Neural cell (in vitro differentiated cells): Measurements from ENCODE around the gene UPF1.

Experiments
- CTCF ChIP-seq: fragments of 450-650 bp; IDR thresholded peaks from 2 replicates; pipeline ENCODE4 v1.5.1; 2014; ENCODE audit warnings: antibody characterized with exemption, mild to moderate bottlenecking, moderate library complexity; ENCODE audit not compliant: poor library complexity, severe bottlenecking
- MXI1 ChIP-seq: fragments of 450-650 bp; conservative IDR thresholded peaks from 2 replicates; pipeline ENCODE4 v1.6.1; 2014; ENCODE audit warnings: antibody characterized with exemption, mild to moderate bottlenecking; ENCODE audit not compliant: poor library complexity, severe bottlenecking
- POLR2AphosphoS5 ChIP-seq: IDR thresholded peaks from 2 replicates; pipeline ENCODE4 v1.6.1; 2012
- SMC3 ChIP-seq: fragments of 450-650 bp; conservative IDR thresholded peaks from 2 replicates; pipeline ENCODE4 v1.6.1; 2014; ENCODE audit warnings: antibody characterized with exemption, mild to moderate bottlenecking, moderate library complexity; ENCODE audit not compliant: poor library complexity
- TF ChIP-seq, protein P1 (sequence below): IDR thresholded peaks from 2 replicates; pipeline ENCODE4 v1.6.1; 2012; ENCODE audit warnings: borderline replicate concordance

DNA sequence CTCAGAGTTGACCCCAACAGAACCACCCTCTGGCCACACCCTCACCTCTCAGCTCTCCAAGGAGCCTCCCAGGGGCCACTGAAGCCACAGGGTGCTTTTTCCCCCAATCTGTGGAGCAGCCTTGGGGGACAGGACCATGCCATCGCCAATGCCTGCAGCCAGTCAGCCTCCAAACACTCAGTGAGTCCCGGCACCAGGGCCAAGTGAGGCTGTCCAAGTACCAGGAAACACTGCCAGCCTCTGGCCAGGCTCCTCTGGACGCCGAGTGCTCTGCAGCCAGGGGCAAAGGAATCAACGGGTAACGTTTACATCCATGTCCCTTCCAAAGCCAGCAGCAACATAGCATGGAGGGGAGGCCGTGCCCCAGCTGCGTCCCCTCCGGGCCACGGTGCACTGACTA lies 31.1 kb upstream of the UPF1 start:
- TF ChIP-seq CTCF (no peak), POLR2AphosphoS5 (no peak), MXI1 (no peak), SMC3 (no peak)
- TF ChIP-seq, protein P1, sequence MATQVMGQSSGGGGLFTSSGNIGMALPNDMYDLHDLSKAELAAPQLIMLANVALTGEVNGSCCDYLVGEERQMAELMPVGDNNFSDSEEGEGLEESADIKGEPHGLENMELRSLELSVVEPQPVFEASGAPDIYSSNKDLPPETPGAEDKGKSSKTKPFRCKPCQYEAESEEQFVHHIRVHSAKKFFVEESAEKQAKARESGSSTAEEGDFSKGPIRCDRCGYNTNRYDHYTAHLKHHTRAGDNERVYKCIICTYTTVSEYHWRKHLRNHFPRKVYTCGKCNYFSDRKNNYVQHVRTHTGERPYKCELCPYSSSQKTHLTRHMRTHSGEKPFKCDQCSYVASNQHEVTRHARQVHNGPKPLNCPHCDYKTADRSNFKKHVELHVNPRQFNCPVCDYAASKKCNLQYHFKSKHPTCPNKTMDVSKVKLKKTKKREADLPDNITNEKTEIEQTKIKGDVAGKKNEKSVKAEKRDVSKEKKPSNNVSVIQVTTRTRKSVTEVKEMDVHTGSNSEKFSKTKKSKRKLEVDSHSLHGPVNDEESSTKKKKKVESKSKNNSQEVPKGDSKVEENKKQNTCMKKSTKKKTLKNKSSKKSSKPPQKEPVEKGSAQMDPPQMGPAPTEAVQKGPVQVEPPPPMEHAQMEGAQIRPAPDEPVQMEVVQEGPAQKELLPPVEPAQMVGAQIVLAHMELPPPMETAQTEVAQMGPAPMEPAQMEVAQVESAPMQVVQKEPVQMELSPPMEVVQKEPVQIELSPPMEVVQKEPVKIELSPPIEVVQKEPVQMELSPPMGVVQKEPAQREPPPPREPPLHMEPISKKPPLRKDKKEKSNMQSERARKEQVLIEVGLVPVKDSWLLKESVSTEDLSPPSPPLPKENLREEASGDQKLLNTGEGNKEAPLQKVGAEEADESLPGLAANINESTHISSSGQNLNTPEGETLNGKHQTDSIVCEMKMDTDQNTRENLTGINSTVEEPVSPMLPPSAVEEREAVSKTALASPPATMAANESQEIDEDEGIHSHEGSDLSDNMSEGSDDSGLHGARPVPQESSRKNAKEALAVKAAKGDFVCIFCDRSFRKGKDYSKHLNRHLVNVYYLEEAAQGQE: no peak
